GM19193 (cell line): ENCODE measurements around the gene LURAP1L.

Experiments
- POLR2A ChIP-seq: IDR thresholded peaks from 4 replicates; pipeline ENCODE4 v1.6.1; 2011; ENCODE audit not compliant: insufficient read depth, insufficient read length; ENCODE audit errors: extremely low read depth

LURAP1L gene

GRCh38 chr9:12813960-12814876 is 39.4 kb downstream of the LURAP1L start:
- no peak for TF ChIP-seq POLR2A

DNA sequence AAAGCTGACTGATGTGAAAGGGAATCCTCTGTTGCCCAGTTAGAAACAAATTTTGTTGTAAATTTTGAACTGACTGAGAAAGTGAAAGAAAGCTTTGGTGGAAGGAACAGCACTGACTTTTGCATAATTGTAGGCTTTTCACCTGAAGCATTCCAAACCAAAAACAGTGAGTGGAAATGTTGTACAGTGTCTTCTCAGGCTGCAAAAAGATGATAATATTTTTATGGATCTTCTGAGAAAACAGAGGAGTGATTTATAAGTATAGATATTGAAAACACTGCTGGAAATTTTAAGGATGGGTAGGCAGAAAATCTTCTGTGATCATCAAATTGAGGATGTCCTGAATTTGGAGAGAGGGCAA is 40.0 kb downstream of the LURAP1L start:
- no peak for TF ChIP-seq POLR2A

GRCh38 chr9:12815888-12816287 is 41.1 kb downstream of the LURAP1L start:
- no peak for TF ChIP-seq POLR2A

- TF ChIP-seq POLR2A = no peak
Measured at GRCh38 chr9:12816656-12817101, 41.9 kb downstream of the LURAP1L start.

GRCh38 chr9:12817702-12818101 is 42.9 kb downstream of the LURAP1L start:
- TF ChIP-seq POLR2A = no peak

DNA sequence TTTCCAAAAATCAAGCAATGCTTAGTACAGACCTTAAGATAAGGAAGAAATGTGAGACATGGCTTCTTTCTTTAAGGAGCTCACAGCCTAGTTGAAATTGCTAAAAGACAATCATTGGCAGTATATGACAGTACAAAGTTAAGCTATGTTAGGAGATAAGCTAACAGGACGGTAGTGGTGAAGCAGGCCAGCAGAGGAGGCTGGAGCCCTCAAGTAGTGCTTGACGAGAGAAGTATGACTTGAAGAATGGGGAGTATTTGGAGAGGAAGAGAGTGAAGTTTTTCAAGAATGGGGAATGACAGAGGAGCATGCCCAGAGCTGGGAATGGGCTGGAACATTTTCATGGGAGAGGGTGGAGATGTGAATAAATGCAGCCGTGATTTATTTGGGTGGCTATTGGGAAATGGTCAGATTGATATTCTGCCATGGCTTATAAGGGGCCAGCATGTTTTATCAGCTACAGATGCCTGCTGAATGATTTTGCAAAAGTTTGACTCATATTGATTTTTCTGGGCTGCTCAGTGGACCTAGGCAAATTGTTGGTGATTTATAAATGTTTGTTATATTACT is 43.7 kb downstream of the LURAP1L start:
- TF ChIP-seq POLR2A = no peak

- TF ChIP-seq POLR2A = no peak
Measured at GRCh38 chr9:12819436-12820185, 44.8 kb downstream of the LURAP1L start.

DNA sequence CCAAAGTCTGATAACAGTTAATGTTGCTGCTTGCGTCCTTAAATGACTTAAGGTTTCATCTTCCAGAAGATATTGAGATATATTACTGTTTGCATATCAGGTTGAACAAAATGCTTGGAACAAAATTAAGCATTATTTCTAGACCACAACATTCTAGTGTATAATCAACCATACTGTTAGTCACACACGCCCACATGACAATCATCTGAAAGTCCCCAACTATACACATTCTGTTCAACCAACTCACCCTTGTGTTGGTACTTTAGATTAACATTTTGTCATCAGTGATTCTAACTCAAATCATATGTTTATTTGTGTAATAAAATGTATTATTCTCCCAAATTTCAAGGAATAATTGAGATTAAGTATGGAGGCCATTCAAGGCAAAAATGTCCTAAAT is 47.3 kb downstream of the LURAP1L start:
- TF ChIP-seq POLR2A = no peak

- no peak for TF ChIP-seq POLR2A
Measured at GRCh38 chr9:12826924-12827565, 52.2 kb downstream of the LURAP1L start.

- TF ChIP-seq POLR2A = no peak
Measured at GRCh38 chr9:12833701-12834100, 58.9 kb downstream of the LURAP1L start.

DNA sequence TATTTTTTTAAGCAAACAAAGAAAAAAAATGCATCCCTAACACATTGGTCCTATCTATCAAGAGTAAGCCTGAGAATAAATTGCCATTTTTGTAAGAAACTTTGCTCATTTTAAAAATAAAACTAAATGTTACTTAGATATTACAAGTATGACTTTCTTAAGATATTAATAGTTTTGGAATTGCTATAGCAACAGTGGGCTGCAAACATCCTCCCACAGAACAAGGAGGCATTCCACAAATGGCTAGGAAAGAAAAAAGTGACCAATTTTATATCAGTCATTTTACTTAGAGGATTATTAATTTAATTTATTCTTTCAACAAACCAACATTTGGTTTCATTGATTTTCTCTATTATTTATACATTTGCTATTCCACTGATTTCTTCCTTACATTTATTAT is 63.7 kb downstream of the LURAP1L start:
- no peak for TF ChIP-seq POLR2A

- no peak for TF ChIP-seq POLR2A
Measured at GRCh38 chr9:12843735-12844134, 68.9 kb downstream of the LURAP1L start.

DNA sequence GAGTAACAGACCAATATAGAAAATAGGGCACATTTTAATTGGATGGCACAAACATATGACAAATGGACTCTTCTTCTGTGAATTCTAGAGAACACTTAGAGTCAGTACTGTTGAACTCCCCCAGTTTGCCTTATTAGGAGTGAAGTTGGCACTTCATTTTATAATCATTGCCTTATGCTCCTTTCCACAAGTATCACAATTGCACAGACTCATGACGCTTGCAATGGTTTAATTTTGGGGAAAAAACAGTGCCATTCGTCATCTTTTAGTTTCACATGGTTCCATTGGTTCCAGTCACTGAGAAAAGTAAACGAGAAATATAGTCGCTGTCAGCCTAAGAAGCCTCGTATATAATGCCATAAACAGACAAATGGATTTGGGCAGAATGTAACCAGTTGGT is 71.2 kb downstream of the LURAP1L start:
- no peak for TF ChIP-seq POLR2A

GRCh38 chr9:12847561-12847960 is 72.7 kb downstream of the LURAP1L start:
- no peak for TF ChIP-seq POLR2A

DNA sequence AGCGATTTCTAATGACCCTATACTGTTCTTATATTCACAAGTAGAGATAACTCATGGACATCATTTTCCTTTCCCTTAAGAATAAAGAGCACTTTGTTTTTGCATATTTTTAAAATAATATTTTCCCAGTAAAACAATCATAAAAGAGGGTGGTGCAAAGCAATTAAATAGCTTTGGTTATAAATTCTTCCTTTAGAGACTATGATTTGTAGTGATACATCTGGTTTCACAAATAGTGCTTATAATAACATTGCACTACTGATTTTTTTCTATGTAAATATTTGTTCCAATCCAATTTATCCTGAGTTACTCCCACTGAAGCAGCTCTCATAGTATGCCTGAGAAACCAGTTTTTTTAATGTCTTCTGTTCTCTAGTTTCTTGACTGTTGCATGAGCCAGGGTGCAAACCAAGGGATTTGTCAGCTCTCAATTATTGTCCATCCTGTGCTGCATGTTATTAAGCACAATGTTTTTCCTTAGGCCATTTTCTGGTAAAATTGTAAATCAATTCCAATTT is 74.7 kb downstream of the LURAP1L start:
- TF ChIP-seq POLR2A = no peak
